Activated T-cell treated with anti-CD3 and anti-CD28 coated beads, Interleukin-2, amount 50 U/mL, for 1 hour (primary cell): Measurements from ENCODE around the gene FLT4.

ENCODE experiments used
- DNase-seq: peaks from one replicate; pipeline ENCODE4 v3.0.0-alpha.2; 2020

FLT4 gene

DNA sequence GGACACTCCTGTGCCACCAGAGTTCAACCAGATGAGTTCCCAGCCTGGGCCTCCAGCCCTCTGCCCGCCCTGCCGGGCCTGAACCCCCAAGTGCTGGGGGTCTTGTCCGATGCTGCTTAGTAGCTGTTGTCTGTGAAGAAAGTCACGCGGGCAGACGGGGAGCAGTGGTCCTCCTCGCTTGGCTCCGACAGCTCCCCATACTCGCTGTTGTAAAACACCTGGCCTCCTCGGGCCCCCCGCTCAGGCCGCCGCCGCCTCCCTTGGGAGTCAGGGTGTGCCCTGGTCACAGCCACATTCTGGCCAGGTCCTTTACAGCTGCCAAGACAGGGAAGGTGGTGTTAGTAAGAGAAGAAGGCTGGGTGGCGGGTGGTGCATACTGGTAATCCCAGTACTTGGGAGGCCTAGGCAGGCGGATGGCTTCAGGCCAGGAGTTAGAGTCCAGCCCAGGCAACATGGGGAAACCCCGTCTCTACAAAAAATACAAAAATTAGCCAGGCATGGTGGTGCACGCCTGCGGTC is 46.3 kb downstream of the FLT4 start:
- DNase-seq: no peak

DNA sequence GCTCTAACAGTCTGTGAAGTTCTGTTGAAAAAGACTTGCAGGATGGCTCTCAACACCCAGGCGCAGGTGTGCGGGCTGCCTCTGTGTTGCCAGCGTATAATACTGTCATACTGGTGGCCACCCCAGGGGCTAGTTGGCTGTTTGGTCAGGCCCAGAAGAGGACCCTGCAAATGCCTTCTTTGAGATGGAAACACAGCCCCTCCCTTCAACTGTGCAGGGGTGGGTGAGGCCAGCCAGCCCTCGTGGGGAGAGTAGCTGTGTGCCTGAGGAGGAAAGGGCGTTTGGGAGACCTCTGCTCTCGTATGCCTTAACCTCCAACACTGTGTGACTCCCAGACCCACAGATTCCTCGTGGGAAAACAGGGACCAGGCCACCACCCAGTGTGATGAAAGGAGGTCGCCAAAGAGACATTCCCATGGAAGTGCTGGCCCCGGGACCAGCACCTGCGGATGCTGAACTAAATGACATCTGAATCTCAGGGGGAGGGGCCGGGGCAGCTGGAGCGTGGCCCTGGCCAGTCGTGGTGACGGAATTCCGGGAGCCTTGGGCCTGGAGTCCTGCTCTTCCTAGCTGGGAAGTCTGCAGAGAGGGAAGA is 46.8 kb downstream of the FLT4 start:
- no peak for DNase-seq

DNA sequence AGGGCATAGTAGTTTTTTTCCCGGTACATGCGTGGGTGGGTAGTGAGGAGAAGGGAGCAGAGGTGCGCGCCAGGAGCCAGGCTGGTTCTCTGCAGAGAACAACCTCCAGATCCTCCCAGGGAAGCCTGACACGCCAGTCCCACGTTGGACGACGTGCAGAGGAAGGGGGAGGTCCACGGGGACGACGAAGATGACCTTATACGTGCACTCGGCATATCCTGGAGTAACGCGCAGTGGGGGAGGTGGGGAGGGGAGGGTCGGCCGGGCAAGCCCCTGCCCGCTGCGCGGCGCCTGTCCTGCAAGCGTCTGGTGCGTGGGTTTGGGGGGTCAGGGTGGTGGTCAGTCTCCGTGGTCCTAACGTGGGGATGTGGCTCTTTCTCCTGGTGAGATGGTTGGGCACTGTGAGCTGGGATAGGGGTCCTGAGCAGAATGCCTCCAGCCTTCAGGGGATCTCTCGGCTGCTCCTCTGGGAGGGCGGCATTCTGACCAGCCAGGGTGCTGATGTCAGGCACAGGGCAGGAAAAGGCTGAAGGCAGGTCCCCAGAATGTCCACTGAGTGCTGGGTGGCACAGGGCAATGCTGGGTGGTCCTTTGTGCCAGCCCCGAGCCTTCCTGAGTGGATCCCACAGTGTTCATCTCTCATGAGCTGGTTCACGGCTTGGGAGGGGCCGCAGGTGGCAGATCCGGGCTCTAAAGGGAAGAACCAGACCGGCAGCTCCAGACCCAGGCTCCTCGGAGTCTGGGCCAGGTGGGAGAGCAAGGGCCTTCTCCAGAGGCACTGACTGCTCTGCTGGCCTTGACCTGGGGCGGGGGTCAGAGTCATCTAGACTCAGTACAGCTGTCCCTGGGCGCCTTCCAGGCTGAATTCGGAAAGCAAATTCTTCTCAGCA is 47.6 kb downstream of the FLT4 start:
- no peak for DNase-seq

DNA sequence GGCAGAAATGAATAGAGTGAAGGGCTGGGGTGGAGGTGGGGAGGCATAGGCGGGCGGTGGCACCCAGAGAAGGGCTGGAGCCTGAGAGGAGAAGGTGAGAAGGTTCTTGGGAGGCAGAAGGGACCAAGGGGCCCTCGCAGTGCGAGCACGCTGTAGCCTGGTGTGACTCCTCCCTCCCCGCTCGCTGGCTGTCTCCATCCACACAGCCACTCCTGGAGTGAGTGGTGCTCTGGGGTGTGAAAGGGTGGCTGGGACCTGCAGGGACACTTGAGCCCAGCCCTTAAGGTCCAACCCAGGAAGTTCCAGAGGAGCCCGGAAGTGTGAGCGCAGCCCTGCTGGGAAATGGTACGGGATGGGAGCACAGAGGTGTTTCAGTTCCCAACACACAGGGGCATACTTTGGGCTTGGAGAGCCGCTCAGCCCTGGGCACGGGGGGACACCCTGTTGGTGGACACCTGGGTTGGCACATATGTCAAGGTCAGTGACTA is 48.8 kb downstream of the FLT4 start:
- no peak for DNase-seq

DNA sequence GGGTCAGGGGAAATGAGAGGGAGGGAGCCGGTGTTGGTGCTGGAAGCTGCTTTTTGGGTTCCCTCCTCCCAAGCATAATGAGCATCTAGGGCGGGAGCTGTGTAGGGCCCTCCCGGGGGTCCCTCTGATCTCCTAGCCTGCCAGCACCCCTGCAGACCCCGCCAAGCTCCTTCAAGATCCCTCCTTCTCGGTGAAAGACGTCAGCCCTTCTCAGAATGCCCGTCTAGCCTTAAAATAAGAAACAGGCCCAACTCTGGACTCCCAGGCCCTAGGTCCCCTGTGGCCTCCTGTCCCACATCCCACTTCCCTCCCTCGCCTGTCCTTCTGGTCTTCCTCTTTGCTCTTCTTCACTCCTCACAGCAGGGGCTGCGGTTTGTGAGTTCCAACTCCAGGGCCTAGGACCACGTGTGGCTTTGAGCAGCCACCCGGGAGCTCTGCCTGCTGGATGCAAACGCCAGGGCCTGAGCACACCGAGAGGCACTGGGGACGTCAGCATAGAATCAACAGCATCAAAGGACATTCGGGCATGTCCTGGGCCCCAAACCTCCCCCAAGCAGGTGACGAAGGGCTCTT is 49.3 kb downstream of the FLT4 start:
- no peak for DNase-seq

DNA sequence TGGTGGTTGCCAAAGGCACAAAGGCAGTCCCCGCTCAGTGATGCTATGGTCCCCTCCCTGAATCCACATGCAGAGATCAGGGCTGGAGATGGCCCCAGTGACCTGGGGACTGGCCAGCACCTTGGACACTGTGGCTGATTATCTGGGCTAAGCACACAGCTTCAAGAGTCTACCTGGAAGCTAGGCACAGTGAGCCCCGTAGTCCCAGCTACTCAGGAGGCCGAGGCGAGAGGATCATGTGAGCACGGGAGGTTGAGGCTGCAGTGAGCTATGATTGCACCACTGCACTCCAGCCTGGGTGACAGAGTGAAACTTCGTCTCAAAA is 49.8 kb downstream of the FLT4 start:
- no peak for DNase-seq

DNA sequence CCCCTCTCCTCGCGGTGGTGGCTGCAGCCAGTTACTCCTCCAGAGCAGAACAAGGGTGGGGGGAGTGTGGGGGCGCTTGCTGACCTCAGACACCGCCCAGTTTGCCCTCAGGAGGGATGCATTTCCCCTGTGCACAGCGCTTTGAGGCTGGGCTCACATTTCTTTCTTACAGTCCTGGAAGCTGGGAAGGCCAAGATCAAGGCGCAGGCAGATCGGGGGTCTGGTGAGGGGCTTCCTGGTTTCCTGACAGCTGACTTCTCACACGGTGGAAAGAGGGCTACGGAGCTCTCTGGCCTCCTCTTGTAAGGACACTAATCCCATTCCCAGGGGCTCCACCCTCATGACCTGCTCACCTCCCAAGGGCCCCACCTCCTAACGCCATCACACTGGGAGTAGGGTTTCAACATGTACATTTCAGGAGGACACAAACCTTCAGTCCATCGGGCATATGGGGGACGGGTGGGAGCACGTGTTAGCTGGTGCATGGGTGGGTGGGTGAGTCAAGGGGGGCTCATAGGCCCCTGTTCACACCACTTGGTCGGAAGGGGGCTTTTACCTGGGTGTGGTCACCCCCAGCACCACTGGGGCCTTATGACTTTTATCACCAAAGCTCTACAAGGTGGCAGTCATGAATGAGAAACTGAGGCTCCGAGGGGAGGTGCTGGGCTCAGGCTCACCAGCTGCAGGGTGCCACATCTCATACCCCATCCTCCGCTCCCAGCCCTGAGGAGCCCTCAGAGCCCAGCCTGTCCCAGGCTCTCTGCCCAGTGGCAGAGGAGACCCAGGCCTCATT is 50.4 kb downstream of the FLT4 start:
- DNase-seq: no peak

DNA sequence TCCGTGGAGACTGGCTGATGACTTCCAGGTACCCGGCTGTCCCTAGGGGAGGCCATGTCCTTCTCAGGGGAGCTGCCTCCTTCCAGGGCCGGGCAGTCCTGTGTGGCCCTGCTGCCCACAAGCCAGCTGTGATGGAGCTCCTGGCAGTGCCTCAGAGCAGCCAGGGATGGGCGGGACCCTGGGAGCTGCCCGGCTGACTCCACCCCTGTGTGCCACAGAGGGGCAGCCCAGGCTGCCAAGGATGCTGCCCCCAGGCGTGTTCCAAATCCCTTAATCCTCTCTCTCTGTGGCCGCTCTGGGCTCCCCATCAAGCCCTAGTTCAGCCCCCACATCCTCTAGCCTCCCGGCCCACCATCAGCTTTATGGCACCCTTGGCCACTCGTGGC is 51.1 kb downstream of the FLT4 start:
- DNase-seq: no peak

DNA sequence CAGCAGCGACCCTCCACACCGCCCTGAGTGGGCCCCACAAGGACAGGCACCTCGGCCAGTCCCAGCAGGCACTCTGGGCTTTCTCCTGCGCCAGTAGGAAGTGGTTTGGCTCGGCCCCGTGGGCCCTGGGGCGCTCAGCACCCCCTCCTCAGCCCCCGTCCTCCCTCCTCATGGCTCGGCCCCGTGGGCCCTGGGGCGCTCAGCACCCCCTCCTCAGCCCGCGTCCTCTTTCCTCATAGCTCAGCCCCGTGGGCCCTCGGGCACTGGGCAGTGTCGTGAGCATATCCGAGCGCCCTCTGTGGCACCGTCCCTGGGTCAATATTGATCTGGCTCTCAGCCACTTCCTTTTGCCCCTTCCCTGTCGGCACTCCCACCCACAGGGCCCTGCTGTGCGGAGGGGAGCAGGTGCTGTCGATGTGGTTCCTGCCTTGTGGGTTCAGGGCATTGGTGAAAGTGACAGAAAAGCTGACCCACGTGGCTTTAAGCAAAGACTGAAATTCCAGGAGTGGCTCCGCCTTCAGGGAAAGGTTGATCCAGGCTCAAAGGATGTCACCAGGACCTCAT is 52.6 kb downstream of the FLT4 start:
- DNase-seq: no peak

DNA sequence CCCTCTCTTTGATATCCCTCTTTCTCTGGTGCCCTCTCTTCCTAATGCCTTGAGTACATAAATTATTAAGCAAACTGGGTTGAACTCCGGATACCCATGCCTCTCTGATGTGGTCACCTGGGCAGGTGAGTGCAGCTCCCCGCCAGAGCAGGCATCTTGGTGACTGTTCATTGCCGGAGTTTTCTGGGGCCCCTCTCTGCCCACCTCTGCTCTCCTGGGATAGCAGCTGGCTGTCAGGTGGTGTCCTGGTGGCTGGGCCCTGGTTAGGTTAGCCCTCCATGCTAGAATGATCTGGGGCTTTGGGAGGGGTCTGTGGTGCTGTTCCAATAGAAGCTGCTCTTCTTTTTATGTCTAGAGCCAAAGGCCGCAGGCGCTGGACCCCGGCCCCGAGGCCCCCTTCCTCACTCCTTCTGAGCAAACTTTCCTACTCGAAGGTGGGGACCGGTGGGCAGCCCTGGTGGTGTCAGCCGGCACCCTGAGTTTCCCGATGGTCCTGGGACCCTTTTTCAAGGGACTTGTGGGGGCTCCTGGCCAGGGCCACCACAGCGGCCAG is 53.2 kb downstream of the FLT4 start:
- no peak for DNase-seq

DNA sequence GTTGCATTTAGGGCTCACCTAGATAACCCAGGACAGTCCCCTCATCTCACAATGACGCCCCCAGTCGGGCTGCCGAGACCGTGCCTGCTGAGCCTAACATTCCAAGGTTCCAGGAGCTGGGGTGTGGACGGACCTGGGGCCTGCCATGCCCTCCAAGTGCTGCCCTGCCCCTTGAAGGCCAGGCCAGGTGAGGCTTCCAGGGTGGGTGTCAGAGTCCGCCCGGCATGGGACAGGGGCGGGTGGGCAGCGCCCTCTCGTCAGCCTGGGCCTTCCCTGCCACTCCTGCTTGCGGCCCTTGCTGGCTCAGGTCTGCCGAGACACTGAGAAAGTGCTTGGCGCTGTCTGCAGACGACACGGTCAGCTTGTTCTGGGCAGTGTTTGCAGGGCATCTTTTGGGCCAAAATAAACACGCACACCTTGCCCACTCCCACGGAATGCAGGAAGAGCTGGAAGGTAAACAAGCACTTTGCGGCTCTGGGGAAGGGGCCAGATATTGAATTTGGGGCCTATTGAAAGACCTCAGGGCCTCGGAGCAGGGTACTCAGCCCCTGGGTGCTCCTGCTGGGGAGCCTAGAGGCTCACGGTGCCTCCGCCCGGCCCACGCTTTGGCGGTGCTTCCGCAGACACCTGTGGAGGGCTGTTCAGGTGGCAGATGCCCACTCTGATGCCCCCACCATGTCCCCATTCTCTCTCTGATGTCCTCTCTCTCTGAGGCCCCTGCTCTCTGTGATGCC is 53.9 kb downstream of the FLT4 start:
- no peak for DNase-seq

DNA sequence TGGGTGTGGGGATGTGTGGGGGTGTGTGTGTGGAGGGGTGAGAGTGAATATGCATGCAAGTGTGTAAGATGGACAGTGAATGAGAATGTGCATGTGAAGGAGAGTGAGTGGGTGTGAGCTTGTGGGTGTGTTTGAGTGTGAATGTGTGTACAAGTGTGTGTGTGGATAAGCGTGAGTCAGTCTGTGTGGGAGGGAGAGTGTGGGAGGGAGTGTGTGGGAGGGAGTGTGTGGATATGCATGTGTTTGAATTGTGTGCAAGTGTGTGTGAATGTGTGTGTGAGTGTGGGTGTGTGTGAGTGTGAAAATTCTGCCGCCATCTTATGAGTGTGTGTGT is 54.4 kb downstream of the FLT4 start:
- no peak for DNase-seq

DNA sequence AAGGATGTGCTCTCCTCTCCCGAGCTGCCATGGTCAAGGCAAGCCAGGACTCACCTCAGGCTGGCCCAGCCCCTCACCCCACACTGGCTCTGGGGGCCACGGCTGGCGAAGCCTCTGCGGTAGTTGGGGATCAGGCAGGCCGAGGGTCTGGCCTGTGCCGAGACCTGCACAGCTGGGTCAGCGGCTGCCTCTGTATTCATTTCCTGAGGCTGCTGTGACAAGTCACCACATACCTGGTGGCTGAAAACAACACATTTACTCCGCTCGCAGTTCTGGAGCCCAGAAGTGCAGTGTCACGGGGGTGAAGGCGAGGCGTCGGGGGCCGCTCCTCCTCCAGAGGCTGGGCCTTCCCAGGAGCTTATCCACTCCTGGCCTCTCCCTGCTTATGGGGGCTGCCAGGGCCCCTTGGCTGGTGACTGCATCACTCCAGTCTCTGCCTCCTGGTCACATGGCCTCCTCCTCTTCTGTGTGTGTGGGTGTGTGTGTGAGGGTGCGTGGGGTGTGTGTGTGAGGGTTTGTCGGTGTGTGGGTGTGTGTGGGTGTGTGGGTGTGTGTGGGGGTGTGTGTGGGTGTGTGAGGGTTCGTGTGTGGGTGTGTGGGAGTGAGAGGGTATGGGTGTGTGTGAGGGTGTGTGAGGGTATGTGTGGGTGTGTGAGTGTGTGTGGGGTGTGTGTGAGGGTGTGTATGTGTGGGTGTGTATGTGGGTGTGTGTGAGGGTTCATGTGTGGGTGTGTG is 54.9 kb downstream of the FLT4 start:
- DNase-seq: no peak

DNA sequence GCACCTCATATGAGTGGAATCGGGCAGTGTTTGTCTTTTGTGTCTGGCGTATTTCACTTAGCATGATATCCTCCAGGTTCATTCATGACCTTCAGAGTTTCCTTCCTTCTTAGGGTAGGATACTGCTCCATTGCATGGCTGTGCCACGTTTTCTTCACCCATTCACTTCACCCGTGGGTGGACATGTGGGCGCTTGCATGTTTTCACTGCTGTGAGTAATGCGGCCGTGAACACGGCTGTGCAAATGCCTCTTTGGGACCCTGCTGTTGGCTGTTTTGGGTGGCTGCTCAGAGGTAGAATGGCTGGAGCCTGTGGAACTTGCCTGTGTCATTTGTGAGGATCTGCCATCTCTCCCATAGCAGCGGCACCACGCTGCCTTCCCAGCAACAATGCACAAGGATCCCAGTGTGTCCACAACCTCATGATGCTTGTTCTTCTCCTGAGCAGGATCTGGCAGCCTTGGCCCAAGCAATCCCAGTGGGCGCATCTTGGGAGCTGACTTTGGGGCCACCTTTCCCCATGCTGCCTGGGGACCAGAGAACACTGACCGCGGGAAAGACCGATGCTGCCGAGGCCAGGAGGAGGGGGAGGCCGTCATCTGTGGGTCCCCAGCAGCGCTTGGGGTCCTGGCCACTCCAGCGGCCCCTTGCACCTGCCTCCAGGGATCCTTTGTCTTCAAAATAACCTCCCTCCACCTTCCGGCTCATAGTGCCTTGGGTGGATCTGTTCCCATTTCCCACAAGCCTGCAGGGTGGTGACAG is 55.8 kb downstream of the FLT4 start:
- DNase-seq: no peak

DNA sequence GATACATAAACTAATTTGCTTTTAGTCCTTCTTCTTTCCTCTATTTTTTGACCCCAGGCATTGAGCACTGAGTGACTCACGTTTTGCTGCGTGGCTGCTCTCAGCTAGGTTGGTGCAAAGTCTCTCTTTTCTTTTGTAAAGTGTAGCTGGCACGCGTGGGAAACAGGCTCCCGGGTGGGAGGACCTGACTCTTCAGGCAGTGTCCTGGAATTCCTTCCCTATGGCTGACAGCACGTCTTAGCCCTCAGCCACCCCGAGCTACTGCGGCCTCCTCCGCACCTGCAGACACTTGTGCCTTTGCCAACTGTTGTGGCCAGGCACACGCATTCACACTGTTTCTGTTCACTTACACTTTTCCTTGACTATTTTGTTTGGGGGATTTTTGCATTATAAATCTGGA is 57.2 kb downstream of the FLT4 start:
- no peak for DNase-seq

DNA sequence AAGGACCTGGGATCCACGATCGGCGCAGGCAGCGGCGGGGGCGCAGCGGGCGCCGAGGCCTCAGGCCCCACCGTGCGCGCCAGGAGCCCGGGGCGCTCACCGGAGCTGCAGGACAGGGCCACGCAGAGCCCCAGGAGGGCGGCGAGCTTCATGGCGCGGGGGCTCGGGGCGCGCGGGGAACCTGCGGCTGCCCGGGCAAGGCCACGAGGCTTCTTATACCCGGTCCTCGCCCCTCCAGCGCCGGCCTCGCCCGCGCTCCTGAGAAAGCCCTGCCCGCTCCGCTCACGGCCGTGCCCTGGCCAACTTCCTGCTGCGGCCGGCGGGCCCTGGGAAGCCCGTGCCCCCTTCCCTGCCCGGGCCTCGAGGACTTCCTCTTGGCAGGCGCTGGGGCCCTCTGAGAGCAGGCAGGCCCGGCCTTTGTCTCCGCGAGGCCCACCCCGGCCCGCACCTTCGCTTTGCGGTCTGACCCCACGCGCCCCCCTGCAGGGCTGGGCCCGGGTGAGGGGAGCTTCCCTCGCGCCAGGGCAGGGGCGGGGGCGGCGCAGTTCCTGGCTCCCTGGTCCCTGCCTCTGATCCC is 58.0 kb downstream of the FLT4 start, which contains the start of gene SCGB3A1:
Gene SCGB3A1, minus strand, starts transcription at position 189 of the 577 bp plus-strand sequence. Its CDS starts 37 bp downstream, at position 152.
- DNase-seq: no peak

DNA sequence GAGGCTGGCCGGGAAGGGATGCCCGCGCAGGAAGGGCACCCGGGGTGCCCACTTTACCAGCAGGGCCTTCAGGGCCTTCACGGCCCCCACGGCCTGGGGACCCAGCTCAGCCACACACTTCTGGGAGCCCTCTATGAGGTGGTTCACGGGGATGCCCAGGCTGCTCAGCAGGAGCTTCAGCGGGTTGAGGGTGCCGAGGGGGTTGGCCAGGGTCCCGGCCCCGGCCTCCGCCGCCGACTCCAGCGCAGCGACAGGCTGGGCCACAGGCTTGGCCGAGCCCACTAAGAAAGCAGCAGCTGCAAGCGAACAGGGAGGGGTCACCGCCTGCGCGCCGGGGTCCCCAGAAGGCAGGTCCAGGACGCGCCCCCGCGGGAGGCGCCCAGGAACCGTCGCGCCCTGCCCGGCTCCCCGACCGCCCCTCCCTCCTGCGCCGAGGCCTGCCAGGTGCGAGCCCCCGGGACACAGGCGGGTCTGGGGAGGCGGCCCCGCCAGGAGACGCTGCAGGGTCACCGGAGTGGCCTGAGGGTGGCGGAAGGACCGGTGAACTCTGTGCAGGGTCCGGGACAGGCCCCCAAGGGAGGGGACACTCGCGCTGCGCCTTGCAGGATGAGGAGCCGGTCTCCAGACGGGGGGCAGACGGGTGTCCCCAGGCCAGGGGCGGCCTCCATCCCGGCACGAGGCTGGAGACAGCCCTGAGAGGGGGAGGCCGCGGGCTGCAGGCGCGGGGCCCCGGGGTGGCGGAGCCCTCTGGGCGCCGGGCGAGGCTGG is 58.7 kb downstream of the FLT4 start:
- no peak for DNase-seq

DNA sequence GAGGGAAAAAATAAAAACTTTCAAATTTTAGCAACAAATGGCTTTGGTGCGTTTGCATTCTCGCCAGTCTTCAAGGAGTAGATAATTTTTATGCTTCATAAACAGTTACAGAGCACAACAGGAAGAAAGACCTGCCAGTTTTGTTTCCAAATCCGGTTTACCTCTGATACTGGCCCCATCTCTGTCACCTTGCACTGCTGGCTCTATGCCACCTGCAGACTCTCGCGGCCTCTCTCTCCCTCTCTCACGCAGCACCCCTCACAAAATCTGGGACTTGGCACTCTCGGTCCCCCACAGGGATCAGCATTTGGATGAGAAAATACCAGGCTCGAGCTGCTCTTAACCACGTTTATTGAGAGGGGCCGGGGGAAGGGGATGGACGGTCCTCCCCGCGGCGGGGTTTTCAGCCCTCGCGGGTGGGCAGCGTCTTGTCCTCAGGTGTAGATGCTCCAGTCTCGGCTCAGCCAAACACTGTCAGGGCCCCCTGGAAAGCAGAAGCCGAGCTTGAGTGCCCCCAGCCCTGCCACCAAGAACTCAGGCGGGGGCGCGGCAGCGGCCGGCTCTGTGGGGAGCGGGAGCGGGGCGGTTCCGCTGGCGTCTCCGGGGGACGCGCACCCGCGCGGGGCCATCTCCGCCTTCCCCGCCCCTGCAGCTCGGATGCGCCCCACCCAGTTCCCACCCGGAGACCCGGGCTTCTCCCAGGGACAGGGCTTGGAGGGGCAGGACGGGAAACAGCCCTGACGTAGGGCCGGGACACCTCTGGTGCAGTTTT is 59.4 kb downstream of the FLT4 start:
- DNase-seq: no peak
